Right lobe of liver (tissue), 4 donors: Measurements from ENCODE around the gene BRICD5.

Source experiments
- POLR2A ChIP-seq: fragments of 450-650 bp; IDR thresholded peaks from one replicate; pipeline ENCODE4 v1.6.1; 2017; ENCODE audit warnings: antibody characterized with exemption, mild to moderate bottlenecking
- TF ChIP-seq, protein P1 (sequence below), 4 donors: fragments of 200-600 bp in 3 of 4; fragments of 450-650 bp in 1 of 4; IDR thresholded peaks; one replicate each; pipeline versions ENCODE4 v1.5.1 to v1.8.0; 2016 to 2022; ENCODE audit warnings: antibody characterized with exemption in 4 of 4, mild to moderate bottlenecking in 2 of 4
- donor health status: DM: no; HTN: no; CAD: no.
- donor health status: DM: no; HTN: no; CAD: no.
- donor health status: DM: no; HTN: yes; CAD: no.

DNA sequence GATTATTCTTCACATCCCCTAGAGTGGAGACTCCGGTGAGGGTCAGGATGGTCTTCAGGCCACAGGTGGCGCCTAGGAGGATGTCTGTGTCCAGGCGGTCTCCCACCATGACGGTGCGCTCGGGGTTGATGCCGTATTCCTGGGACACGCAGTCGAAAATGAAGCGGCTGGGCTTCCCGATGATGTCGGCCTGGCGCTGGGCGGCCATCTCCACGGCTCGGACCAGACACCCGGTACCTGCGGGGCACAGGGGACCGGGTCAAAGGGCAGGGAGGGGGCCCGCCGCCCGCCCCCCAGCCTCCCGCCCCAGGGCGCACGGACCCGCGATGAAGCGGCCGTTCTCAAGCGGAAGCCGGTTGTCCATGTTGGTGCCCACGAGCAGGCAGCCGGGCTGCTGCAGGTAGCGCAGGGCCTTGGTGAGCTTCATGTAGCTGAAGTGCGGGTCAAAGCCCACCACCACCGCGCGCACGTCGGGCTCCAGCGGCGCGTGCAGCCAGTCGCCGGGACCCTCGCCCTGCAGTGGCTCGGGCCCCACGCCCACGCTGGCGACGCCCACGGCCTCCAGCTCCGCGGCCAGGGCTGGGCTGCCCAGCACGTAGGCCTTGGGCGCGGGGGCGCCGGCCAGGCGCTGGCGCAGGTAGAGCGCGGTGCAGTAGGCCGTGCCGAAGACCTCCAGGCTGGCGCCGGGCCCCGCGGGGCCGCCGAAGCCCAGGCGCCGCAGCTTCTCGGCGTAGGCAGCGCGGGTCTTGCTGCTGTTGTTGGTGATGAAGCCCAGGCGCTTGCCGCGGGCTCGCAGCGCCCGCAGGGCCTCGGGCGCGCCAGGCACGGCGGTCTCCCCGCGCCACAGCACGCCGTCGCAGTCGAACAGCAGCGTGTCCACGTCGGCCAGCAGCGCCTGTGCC lies 3.4 kb upstream of the BRICD5 start:
- TF ChIP-seq, protein P1, sequence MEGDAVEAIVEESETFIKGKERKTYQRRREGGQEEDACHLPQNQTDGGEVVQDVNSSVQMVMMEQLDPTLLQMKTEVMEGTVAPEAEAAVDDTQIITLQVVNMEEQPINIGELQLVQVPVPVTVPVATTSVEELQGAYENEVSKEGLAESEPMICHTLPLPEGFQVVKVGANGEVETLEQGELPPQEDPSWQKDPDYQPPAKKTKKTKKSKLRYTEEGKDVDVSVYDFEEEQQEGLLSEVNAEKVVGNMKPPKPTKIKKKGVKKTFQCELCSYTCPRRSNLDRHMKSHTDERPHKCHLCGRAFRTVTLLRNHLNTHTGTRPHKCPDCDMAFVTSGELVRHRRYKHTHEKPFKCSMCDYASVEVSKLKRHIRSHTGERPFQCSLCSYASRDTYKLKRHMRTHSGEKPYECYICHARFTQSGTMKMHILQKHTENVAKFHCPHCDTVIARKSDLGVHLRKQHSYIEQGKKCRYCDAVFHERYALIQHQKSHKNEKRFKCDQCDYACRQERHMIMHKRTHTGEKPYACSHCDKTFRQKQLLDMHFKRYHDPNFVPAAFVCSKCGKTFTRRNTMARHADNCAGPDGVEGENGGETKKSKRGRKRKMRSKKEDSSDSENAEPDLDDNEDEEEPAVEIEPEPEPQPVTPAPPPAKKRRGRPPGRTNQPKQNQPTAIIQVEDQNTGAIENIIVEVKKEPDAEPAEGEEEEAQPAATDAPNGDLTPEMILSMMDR (IDR thresholded peaks at IDR 0.05): no peak
- peak; percentile 18 for TF ChIP-seq POLR2A
